ENCODE results near the gene APOE. TPM values are rescaled to one million over a fixed set of nuclear protein-coding genes. Genes with fewer than 3 reads are reported as not detected.

APOE gene
- total RNA-seq, 1 donor from 2014 or later: 258 TPM

GRCh38 chr19:44931541-44931940 is 25.9 kb downstream of the APOE start:
- peaks cover 6% of the 10 kb centered on the region for H3K27me3 Mint-ChIP-seq (ENCODE audit: unreplicated experiment)
- no peak for TF ChIP-seq CTCF (IDR thresholded peaks at IDR 0.05; ENCODE audit: unreplicated experiment)
- no peak for DNase-seq (ENCODE audit: low spot score)
- H3K9me3 Mint-ChIP-seq (ENCODE audit: unreplicated experiment): no peaks in the 10 kb centered on the region
- H3K36me3 Mint-ChIP-seq (ENCODE audit: low read depth, unreplicated experiment): no peaks in the 10 kb centered on the region
- H3K4me3 Mint-ChIP-seq (ENCODE audit: unreplicated experiment): no peak overlapping the region
- peaks cover 4% of the 10 kb centered on the region for H3K4me1 Mint-ChIP-seq (ENCODE audit: unreplicated experiment)
- no peak overlapping the region for H3K27ac Mint-ChIP-seq (ENCODE audit: unreplicated experiment)

- Mint-ChIP-seq H3K27ac (ENCODE audit: unreplicated experiment) (no peak overlapping the region), H3K36me3 (ENCODE audit: low read depth, unreplicated experiment) (no peaks in the 10 kb centered on the region), H3K4me1 (ENCODE audit: unreplicated experiment) (no peaks in the 10 kb centered on the region), H3K4me3 (ENCODE audit: unreplicated experiment) (no peak overlapping the region), H3K9me3 (ENCODE audit: unreplicated experiment) (no peaks in the 10 kb centered on the region), H3K27me3 (ENCODE audit: unreplicated experiment) (peaks cover 2% of the 10 kb centered on the region)
- TF ChIP-seq CTCF (IDR thresholded peaks at IDR 0.05; ENCODE audit: unreplicated experiment): no peak
- DNase-seq (ENCODE audit: low spot score): no peak
Measured at GRCh38 chr19:44939668-44940067, 34.1 kb downstream of the APOE start.

GRCh38 chr19:44942067-44942571 is 36.5 kb downstream of the APOE start, which contains the start of gene APOC4:
APOC4 (plus strand) TSS chr19:44942237; CDS start chr19:44942278, 41 bp downstream.
- H3K4me1 Mint-ChIP-seq (ENCODE audit: unreplicated experiment): no peaks in the 10 kb centered on the region
- H3K27me3 Mint-ChIP-seq (ENCODE audit: unreplicated experiment): peaks cover 2% of the 10 kb centered on the region
- no peaks in the 10 kb centered on the region for H3K9me3 Mint-ChIP-seq (ENCODE audit: unreplicated experiment)
- no peak within 1 kb of the TSS for H3K4me3 Mint-ChIP-seq (ENCODE audit: unreplicated experiment)
- no peaks in the 10 kb centered on the region for H3K36me3 Mint-ChIP-seq (ENCODE audit: low read depth, unreplicated experiment)
- no peak for DNase-seq (ENCODE audit: low spot score)
- TF ChIP-seq CTCF (IDR thresholded peaks at IDR 0.05; ENCODE audit: unreplicated experiment): no peak
- no peak within 1 kb of the TSS for H3K27ac Mint-ChIP-seq (ENCODE audit: unreplicated experiment)

GRCh38 chr19:44943801-44944249 is 38.2 kb downstream of the APOE start:
- Mint-ChIP-seq H3K4me3 (ENCODE audit: unreplicated experiment) (no peak overlapping the region), H3K27ac (ENCODE audit: unreplicated experiment) (no peak overlapping the region), H3K9me3 (ENCODE audit: unreplicated experiment) (no peaks in the 10 kb centered on the region), H3K27me3 (ENCODE audit: unreplicated experiment) (peaks cover 2% of the 10 kb centered on the region), H3K4me1 (ENCODE audit: unreplicated experiment) (no peaks in the 10 kb centered on the region), H3K36me3 (ENCODE audit: low read depth, unreplicated experiment) (no peaks in the 10 kb centered on the region)
- DNase-seq (ENCODE audit: low spot score): no peak
- TF ChIP-seq CTCF (IDR thresholded peaks at IDR 0.05; ENCODE audit: unreplicated experiment): no peak

GRCh38 chr19:44947041-44947581 is 41.5 kb downstream of the APOE start:
- Mint-ChIP-seq H3K9me3 (ENCODE audit: unreplicated experiment) (no peaks in the 10 kb centered on the region), H3K4me1 (ENCODE audit: unreplicated experiment) (no peaks in the 10 kb centered on the region), H3K27ac (ENCODE audit: unreplicated experiment) (no peak overlapping the region), H3K36me3 (ENCODE audit: low read depth, unreplicated experiment) (no peaks in the 10 kb centered on the region), H3K27me3 (ENCODE audit: unreplicated experiment) (peaks cover 3% of the 10 kb centered on the region), H3K4me3 (ENCODE audit: unreplicated experiment) (no peak overlapping the region)
- DNase-seq (ENCODE audit: low spot score): no peak
- TF ChIP-seq CTCF (IDR thresholded peaks at IDR 0.05; ENCODE audit: unreplicated experiment): no peak
